ENCODE measurements around the gene CCDC71L. TPM values are rescaled to one million over a fixed set of nuclear protein-coding genes. Genes with fewer than 3 reads are reported as not detected.

Gene CCDC71L
- total RNA-seq (2021; ENCODE audit: unreplicated experiment) = 21.1 TPM
- 7.3 and 9.7 TPM in 2 replicates for polyA plus RNA-seq (2012)
- percentile 74 among the genes with signal in this experiment for Bru-seq, nascent RNA
- BruChase-seq, experiment 1, labeled RNA remaining after a 6-hour chase = percentile 50 among the genes with signal in this experiment
- percentile 91 among the genes with signal in this experiment for BruChase-seq, experiment 2, labeled RNA remaining after a 2-hour chase
- long read RNA-seq, full-length matches to known transcripts = 22 of 23 reads
- long read RNA-seq, partial matches to known transcripts = 0 of 23 reads
- long read RNA-seq, other reads (novel, unspliced or antisense) = 1 of 23 reads

DNA sequence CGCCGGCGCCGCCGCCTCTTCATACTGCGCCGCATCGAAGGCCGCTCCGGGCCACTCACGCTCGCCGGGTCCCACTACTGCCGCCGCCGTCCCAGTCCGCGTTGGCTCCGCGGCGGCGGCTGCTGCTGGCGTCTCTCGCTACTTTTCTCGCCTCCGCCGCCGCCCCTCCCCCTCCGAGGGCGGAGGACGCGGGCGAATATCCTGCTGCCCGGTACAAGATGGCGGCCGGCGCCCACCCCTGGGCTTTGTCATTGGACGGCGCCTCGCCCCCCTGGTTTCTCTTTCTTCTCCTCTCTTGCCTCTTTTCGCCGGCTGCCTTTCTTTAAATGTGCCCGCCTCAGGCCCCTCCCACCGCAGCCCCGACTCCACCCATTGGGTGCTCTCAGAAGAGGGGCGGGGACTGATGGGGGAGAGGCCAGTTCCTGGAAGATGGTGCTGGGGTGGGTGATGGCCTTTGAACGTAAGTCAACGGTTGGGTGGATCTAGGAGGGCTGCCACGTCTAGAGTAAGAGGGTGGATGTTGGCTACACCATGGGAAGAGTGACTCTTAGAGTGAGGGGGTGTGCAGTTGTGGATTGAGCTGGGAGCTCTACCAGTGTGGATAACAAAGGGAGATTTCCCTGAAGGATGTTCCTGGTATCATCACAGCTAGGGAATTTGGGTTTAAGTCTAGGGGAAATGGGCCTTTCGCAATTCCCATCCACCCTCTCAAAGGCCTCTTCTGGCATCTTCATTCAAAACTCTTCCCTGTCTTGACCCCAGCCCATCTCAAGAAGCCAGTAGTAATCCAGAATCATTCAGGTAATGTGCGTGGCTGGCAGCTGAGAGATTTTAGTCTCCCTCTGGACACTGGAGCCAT lies at the start of gene CCDC71L:
TSS of gene CCDC71L (minus strand) at position 297 of the 859 bp plus-strand sequence. CDS start at position 35, 262 bp downstream.
- peak within 1 kb of the TSS; percentile 47 for H2AFZ ChIP-seq (ENCODE audit: low read depth, low read length, poor library complexity, severe bottlenecking)
- RAD21 ChIA-PET (ENCODE audit: low non-redundant PET in 1 of 2, low total read pairs in 2 of 2, uncharacterized antibody in 2 of 2, unreplicated experiment in 2 of 2) = interaction anchor here (1.4 kb wide), 2 partner anchors 76 to 118 kb away, joined by 4 to 5 read pairs; no protein-coding TSS in a partner anchor
- CTCF ChIA-PET = interaction anchor here (0.6 to 5.0 kb wide), 5 partner anchors 19 to 484 kb away, joined by 3 to 43 read pairs (median 10); no protein-coding TSS in a partner anchor
- H3K9me3 ChIP-seq (ENCODE audit: control insufficient read depth in 1 of 2, insufficient read depth in 1 of 2, low read depth in 1 of 2, low read length in 2 of 2) = no peaks in the 10 kb centered on the region
- BruUV-seq (replicated peaks) = TSS peak; percentile 91
- H3K4me3 ChIP-seq (replicated peaks in 1 of 2; ENCODE audit: low read depth in 1 of 2, low read length in 2 of 2) = peak within 1 kb of the TSS; percentile 55 to 67
- no peaks in the 10 kb centered on the region for H3K9me2 ChIP-seq (ENCODE audit: insufficient read depth)
- no peaks in the 10 kb centered on the region for H3K36me3 ChIP-seq (ENCODE audit: control insufficient read depth in 1 of 2, insufficient read depth in 2 of 2, low read length in 2 of 2)
- H3K27me3 ChIP-seq (ENCODE audit: insufficient read depth, low read length) = no peaks in the 10 kb centered on the region
- H3K4me1 ChIP-seq (ENCODE audit: control insufficient read depth in 1 of 2, insufficient read depth in 2 of 2, low read length in 2 of 2) = peaks cover 0 to 18% of the 10 kb centered on the region in 2 experiments; a peak in 3 of 4 replicates
- intact Hi-C loops (cut with micrococcal nuclease) = loop anchor here (1.0 to 5.0 kb wide), 5 partner anchors 75 to 506 kb away; partner anchors contain the start of gene HBP1
- peak within 1 kb of the TSS; percentile 68 for H3K9ac ChIP-seq (ENCODE audit: low read length)
- peak within 1 kb of the TSS; percentile 87 for H3K4me2 ChIP-seq (ENCODE audit: low read length)
- no peaks in the 10 kb centered on the region for H4K20me1 ChIP-seq (ENCODE audit: insufficient read depth)
- POLR2A ChIA-PET = interaction anchor here (0.7 kb wide), 1 partner anchor 119 kb away, joined by 3 read pairs; no protein-coding TSS in a partner anchor
- H3K79me2 ChIP-seq (ENCODE audit: insufficient read depth, low read length) = peaks cover 14% of the 10 kb centered on the region
- ATAC-seq (peak; percentile 83), DNase-seq (ENCODE audit: low read depth, low spot score) (peak; percentile 75)
- peak; percentile 69 for TF ChIP-seq SP1 (IDR thresholded peaks at IDR 0.05; ENCODE audit: low read depth)
- TF ChIP-seq CBX3 (IDR thresholded peaks at IDR 0.05; ENCODE audit: low read depth) = peak; percentile 65; the same call in 1 of the 2 replicates
- no peak for TF ChIP-seq ATF3 (IDR thresholded peaks at IDR 0.05)
- TF ChIP-seq, protein P1, sequence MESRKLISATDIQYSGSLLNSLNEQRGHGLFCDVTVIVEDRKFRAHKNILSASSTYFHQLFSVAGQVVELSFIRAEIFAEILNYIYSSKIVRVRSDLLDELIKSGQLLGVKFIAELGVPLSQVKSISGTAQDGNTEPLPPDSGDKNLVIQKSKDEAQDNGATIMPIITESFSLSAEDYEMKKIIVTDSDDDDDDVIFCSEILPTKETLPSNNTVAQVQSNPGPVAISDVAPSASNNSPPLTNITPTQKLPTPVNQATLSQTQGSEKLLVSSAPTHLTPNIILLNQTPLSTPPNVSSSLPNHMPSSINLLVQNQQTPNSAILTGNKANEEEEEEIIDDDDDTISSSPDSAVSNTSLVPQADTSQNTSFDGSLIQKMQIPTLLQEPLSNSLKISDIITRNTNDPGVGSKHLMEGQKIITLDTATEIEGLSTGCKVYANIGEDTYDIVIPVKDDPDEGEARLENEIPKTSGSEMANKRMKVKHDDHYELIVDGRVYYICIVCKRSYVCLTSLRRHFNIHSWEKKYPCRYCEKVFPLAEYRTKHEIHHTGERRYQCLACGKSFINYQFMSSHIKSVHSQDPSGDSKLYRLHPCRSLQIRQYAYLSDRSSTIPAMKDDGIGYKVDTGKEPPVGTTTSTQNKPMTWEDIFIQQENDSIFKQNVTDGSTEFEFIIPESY (IDR thresholded peaks at IDR 0.05; ENCODE audit: extremely low read depth, insufficient replicate concordance, low read length) = peak; percentile 34
- TF ChIP-seq EGR1 (IDR thresholded peaks at IDR 0.05; ENCODE audit: low read depth) = 0 out of 2 replicates have a peak, but pooled peaks have one; percentile 45
- TF ChIP-seq TCF7L2 (IDR thresholded peaks at IDR 0.05; ENCODE audit: borderline replicate concordance, extremely low read depth, insufficient read depth, insufficient read length) = peak; percentile 87
- TF ChIP-seq REST (IDR thresholded peaks at IDR 0.05; ENCODE audit: low read depth) = no peak
- TF ChIP-seq YY1 (IDR thresholded peaks at IDR 0.05; ENCODE audit: extremely low read depth, insufficient replicate concordance, low read depth, low read length) = peak; percentile 89
- TF ChIP-seq CEBPB (IDR thresholded peaks at IDR 0.05; ENCODE audit: low read depth) = no peak
- no peak; the same call in 1 of the 2 replicates for TF ChIP-seq RAD21 (IDR thresholded peaks at IDR 0.05; ENCODE audit: low read depth)
- TF ChIP-seq, protein P2, sequence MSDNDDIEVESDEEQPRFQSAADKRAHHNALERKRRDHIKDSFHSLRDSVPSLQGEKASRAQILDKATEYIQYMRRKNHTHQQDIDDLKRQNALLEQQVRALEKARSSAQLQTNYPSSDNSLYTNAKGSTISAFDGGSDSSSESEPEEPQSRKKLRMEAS (IDR thresholded peaks at IDR 0.05) = no peak
- peak; percentile 73 for TF ChIP-seq POLR2AphosphoS5 (IDR thresholded peaks at IDR 0.05; ENCODE audit: low read depth, low read length)
- no peak for TF ChIP-seq EZH2 (IDR thresholded peaks at IDR 0.05)
- peak within 1 kb of the TSS; percentile 92 for H3K27ac ChIP-seq (ENCODE audit: low read depth, low read length)

All from HCT116 (cell line).